ENCODE data around the gene UBE2E1.
"Not testable (repeated sequence)": the region's sequence is repeated elsewhere in the genome, so short reads cannot be mapped to it uniquely, and the experiment has no call there.

UBE2E1 gene

GRCh38 chr3:23876923-23877322 lies 71.2 kb downstream of the UBE2E1 start:
- no peak for DNase-seq (ENCODE audit: extremely low read depth in 1 of 2, low read depth in 1 of 2)

DNA sequence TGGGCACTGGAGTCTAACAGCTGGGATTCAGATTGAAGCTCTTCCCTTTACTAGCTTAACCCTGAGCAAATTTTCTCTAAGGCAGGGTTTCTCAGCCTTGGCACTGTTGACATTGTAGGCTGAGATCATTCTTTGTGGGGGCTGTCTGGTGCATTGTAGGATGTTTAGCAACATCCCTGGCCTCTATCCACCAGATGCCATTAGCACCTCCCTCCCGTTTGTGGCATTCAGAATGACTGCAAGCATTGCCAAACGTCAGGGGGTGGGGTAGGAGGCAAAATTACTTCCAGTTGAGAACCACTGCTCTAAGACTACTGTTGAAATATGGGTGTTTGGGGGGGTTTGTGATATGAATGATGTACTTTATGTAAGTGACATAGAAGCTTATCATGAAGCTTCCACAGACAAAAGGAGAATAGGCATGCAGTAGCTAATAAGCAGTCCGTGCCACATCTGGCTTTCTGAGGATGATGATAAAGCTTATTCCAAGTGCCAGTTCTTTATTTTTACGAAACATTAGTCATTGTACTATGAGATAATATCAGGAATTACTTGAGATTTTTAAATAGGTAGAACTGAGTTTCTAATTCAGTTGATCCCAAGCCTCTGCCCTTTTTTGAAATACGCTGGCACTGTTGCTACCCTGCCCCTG lies 71.7 kb downstream of the UBE2E1 start:
- DNase-seq (ENCODE audit: extremely low read depth in 1 of 2, low read depth in 1 of 2): no peak

DNA sequence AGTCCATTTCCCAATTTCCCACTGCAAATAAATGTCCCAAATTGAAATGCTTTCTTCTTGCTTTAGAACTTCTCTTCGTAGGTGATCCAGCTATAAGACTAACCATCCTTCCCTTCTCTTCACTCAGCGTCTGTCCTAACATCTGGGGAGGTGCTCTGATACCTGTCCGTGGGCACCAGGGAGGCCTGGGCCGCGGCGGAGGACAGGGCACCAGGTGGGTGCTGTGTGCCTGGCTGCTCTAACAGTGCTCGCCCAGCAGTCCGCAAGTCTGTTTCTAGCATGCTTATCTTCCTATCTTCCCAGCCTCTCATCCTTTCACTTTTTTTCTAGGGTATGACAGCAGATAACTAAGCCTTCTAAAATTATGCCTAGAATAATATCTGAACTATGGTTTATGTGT lies 73.7 kb downstream of the UBE2E1 start:
- no peak for DNase-seq (ENCODE audit: extremely low read depth in 1 of 2, low read depth in 1 of 2)

- no peak for DNase-seq (ENCODE audit: extremely low read depth in 1 of 2, low read depth in 1 of 2)
Observed at GRCh38 chr3:23880703-23881339, 75.1 kb downstream of the UBE2E1 start.

- not testable (repeated sequence) for DNase-seq (ENCODE audit: extremely low read depth in 1 of 2, low read depth in 1 of 2)
Observed at GRCh38 chr3:23881993-23882392, 76.2 kb downstream of the UBE2E1 start.

- no peak for DNase-seq (ENCODE audit: extremely low read depth in 1 of 2, low read depth in 1 of 2)
Observed at GRCh38 chr3:23882487-23882918, 76.7 kb downstream of the UBE2E1 start.

DNA sequence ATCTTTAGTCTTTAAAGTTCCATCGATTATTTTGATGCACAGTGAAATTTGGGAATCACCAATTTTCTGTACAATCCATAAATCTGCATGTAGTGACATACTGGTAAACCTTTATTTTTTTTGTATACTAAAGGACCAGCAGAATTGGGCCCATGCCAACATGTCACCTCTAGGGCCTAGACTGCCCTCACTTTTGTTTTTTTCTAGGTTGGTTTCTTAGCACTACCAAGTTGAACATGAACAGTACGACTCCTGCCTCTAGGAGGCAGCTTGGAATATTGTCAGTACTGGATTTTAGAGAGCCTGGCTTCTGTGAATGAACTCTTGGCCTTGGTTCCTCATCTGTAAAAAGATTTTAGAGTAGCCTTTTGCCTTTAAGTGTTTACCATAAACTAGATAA lies 78.7 kb downstream of the UBE2E1 start:
- DNase-seq (ENCODE audit: extremely low read depth in 1 of 2, low read depth in 1 of 2): no peak

DNA sequence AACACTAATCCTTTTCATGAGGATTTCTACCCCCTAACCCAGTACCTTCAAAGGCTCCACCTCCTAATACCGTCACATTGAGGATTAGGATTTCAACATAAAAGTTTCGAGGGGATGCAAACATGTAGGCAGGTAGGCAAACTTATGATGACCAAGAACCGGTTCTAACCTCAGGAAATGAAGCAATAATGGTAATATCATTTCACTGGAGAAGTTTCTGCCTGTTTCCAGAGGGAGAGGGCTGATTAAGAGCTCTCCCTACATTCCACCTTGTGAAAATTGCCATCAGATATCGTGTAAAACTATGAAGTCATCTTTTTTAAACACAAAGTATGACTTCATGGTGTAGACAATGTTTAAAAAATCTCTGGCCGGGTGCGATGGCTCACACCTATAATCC lies 79.5 kb downstream of the UBE2E1 start:
- no peak for DNase-seq (ENCODE audit: extremely low read depth in 1 of 2, low read depth in 1 of 2)

DNA sequence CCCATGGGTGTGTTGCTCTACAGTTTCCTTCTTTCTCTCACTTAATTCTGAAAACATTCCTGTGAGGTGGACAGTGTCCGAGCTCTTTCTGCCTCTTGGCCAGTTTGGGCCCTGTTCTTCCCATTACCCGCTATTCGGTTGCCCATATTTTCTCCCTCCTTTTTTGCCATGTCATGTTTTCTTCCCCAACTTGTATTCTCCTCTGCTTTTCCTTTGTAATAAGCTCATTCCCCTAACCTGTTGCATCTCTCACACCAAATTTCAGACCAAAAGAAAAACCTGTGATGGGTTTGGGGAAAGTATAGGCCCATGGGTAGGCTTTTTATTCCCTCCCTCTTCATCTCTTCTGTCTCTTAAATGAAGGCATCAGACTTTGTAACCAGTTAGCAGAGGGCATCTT lies 80.6 kb downstream of the UBE2E1 start:
- no peak for DNase-seq (ENCODE audit: extremely low read depth in 1 of 2, low read depth in 1 of 2)

GRCh38 chr3:23888617-23889228 lies 83.0 kb downstream of the UBE2E1 start:
- DNase-seq (ENCODE audit: extremely low read depth in 1 of 2, low read depth in 1 of 2): no peak

DNA sequence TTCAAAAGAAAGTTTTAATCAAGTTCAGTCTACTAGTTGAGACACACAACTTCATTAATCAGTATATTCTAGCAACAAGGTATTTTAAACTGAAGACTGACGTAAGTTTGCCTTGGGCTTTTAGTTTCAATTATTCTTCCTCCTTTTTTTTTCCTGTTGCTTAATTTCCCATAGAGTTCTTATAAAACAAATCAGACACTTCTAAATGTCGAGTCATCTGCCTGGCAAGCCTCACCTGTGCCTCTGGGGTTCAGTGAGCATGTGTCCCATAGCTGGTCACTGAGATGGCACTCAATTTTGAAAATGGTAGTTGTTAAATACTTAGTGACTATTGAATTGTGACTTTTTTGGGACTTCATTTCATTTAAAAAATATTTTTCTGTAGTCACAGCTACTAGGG lies 83.6 kb downstream of the UBE2E1 start:
- no peak for DNase-seq (ENCODE audit: extremely low read depth in 1 of 2, low read depth in 1 of 2)

DNA sequence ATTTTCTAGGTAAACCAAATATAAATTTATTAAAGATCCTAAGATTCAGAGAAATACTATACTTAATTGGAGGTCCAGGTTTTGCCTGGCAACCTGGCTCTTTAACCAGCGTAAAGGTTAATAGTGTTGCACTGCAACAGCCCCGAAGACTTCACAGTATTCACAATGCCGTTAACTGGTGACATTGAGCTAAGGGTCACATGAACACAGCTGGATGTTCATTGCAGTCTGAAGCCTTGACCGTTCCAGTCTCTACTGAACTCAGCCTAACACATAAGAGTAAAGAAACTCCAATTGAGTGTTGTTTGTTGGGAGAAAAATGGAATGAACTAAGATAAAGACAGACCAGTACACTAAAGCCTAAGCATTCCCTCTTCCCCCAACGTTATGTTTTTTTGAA lies 84.2 kb downstream of the UBE2E1 start:
- no peak for DNase-seq (ENCODE audit: extremely low read depth in 1 of 2, low read depth in 1 of 2)

DNA sequence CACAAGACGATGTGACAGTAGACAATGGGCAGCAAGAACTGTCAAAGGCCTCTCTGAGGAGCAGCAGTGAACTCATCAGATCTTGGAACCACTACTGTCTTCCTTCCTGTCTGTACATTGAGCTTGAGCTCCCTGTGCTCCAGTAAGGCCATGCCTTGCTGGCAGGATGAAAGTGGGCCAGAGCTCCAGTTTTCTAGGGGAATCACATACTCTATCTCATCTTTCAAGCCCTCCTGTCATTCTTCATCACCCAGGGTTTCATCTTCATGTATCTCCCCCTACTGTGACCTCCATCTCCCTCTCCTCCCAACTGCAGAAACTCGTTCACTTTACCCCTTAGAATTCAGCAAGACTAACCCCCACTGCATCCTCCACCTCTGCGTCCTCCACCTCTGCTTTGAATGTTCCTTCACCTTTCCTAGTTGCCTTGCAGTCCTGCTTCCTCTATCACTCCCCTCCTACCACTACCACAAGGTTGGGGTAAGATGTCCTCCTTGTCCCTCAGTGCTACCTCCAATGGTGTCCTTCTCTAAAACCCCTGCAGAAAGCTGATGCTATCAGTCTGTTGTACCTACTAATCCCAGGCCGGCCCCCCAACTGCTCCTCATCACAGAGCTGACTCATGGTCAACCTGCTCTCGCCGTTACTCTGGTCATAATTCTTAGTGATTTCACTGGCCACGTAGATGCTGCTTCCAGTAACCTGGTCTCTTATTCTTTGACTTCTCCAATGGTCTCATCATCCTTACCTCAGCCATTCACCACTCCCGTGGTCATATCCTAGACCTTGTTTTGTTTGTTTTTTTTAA lies 88.7 kb downstream of the UBE2E1 start:
- DNase-seq (ENCODE audit: extremely low read depth in 1 of 2, low read depth in 1 of 2): no peak

DNA sequence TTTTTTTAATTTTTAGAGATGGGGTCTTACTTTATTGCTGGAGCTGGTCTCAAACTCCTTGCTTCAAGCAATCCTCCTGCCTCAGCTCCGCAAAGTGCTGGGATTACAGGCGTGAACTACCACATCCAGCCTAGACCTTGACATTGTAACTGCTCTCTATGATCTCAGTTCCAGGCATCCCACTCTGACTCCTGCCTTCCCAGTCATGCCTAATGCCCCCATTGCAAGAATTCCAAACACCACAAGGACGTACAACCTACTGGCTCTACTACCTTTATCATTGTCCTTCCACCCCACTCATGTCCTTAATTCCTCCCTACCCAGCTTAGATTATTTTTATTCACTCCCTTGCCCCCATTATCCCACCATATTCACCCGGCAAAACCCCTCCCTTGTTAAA lies 89.4 kb downstream of the UBE2E1 start:
- no peak for DNase-seq (ENCODE audit: extremely low read depth in 1 of 2, low read depth in 1 of 2)

GRCh38 chr3:23900744-23901143 lies 95.0 kb downstream of the UBE2E1 start:
- DNase-seq (ENCODE audit: extremely low read depth in 1 of 2, low read depth in 1 of 2): no peak

GRCh38 chr3:23904545-23904944 lies 98.8 kb downstream of the UBE2E1 start:
- DNase-seq (ENCODE audit: extremely low read depth in 1 of 2, low read depth in 1 of 2): no peak

GRCh38 chr3:23909341-23909740 lies 103.6 kb downstream of the UBE2E1 start:
- no peak for DNase-seq (ENCODE audit: extremely low read depth in 1 of 2, low read depth in 1 of 2)

DNA sequence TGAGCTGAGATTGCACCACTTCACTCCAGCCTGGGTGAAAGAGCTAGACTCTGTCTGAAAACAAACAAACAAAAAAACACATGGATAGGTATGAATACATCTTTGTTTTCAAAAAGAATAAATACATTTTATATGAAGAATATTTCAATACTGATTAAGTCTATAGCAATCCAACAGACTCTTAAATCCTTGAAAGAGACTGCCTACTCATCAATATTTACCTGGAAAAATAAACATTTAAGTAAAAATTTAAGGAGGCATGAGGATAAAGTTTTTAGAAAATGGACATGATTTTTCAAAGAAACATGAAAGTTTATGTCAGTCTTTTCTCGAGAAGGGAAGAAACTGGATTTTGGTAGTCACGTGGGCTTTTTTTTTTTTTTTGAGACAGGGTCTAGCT lies 105.6 kb downstream of the UBE2E1 start:
- DNase-seq (ENCODE audit: extremely low read depth in 1 of 2, low read depth in 1 of 2): no peak

DNA sequence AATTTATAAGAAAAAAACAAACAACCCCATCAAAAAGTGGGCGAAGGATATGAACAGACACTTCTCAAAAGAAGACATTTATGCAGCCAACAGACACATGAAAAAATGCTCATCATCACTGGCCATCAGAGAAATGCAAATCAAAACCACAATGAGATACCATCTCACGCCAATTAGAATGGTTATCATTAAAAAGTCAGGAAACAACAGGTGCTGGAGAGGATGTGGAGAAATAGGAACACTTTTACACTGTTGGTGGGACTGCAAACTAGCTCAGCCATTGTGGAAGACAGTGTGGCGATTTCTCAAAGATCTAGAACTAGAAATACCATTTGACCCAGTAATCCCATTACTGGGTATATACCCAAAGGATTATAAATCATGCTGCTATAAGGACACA lies 106.6 kb downstream of the UBE2E1 start:
- DNase-seq (ENCODE audit: extremely low read depth in 1 of 2, low read depth in 1 of 2): not testable (repeated sequence)

GRCh38 chr3:23913182-23913581 lies 107.4 kb downstream of the UBE2E1 start:
- DNase-seq (ENCODE audit: extremely low read depth in 1 of 2, low read depth in 1 of 2): no peak

GRCh38 chr3:23913873-23914743 lies 108.4 kb downstream of the UBE2E1 start:
- no peak for DNase-seq (ENCODE audit: extremely low read depth in 1 of 2, low read depth in 1 of 2)

All from activated CD8-positive, alpha-beta memory T cell treated with anti-CD3 and anti-CD28 coated beads for 1 hour (primary cell).